GM19397 (cell line): ENCODE measurements around the gene WASHC1.
"Not testable (repeated sequence)": the region's sequence is repeated elsewhere in the genome, so short reads cannot be mapped to it uniquely, and the experiment has no call there.

ENCODE experiments used
- ATAC-seq: cut with Tn5 transposase; IDR thresholded peaks from one replicate; pipeline ENCODE4 v1.9.1; 2021; ENCODE audit warnings: mild to moderate bottlenecking, moderate library complexity; ENCODE audit not compliant: unreplicated experiment

WASHC1 gene

GRCh38 chr9:14129-14809, 15.0 kb downstream of the WASHC1 start:
- ATAC-seq = not testable (repeated sequence)

DNA sequence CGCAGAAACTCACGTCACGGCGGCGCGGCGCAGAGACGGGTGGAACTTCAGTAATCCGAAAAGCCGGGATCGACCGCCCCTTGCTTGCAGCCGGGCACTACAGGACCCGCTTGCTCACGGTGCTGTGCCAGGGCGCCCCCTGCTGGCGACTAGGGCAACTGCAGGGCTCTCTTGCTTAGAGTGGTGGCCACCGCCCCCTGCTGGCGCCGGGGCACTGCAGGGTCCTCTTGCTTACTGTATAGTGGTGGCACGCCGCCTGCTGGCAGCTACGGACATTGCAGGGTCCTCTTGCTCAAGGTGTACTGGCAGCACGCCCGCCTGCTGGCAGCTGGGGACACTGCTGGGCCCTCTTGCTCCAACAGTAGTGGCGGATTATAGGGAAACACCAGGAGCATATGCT, 18.1 kb downstream of the WASHC1 start:
- not testable (repeated sequence) for ATAC-seq

GRCh38 chr9:10653-11053, 18.6 kb downstream of the WASHC1 start:
- not testable (repeated sequence) for ATAC-seq

DNA sequence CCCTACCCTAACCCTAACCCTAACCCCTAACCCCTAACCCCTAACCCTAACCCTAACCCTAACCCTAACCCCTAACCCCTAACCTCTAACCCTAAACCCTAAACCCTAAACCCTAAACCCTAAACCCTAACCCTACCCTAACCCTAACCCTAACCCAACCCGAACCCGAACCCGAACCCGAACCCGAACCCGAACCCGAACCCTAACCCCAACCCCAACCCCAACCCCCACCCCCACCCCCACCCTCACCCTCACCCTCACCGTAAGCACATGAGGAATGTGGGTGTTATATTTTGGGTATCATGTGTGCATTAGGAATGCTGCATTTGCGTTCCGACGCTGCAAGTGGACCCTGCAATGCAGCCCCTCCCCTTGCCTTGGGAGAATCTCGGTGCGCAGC, 19.0 kb downstream of the WASHC1 start:
- not testable (repeated sequence) for ATAC-seq
